GM08714 (cell line): ENCODE measurements around the gene HDAC9.

Experiments
- H3K4me3 ChIP-seq: fragments of 200-500 bp; sonication (Bioruptor generic); 2 replicates; pipeline ENCODE4 v1.5.1; 2014; ENCODE audit warnings: mild to moderate bottlenecking, low read length, inconsistent platforms
- ZNF274 ChIP-seq: IDR thresholded peaks from 2 replicates; pipeline ENCODE4 v1.6.1; 2012; ENCODE audit warnings: mild to moderate bottlenecking, low read depth, low read length

HDAC9 gene

DNA sequence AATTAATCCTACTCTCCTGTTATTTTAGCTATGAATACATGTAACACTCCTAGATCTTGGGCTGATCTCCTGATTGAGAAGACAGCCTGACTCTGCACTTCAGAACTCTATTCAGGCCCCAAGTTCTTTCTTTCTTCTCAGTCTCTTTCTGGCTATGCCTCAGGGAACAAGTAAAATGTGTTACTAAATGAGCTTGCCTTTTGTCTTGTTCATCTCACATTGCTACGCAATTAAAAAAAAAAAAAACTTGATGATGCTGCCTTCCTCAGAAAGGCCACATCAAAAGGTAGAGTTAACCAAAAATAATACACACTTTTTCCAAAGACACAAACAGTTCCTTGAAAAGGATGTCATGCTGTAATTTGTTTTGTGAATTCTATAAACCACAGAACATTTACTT, 363.8 kb downstream of the HDAC9 start:
- H3K4me3 ChIP-seq, result no peak overlapping the region
- TF ChIP-seq ZNF274, result no peak

GRCh38 chr7:18860221-18860620, 364.7 kb downstream of the HDAC9 start:
- H3K4me3 ChIP-seq, result no peak overlapping the region
- TF ChIP-seq ZNF274, result no peak

GRCh38 chr7:18861514-18862118, 366.1 kb downstream of the HDAC9 start:
- TF ChIP-seq ZNF274, result no peak
- H3K4me3 ChIP-seq, result no peak overlapping the region

DNA sequence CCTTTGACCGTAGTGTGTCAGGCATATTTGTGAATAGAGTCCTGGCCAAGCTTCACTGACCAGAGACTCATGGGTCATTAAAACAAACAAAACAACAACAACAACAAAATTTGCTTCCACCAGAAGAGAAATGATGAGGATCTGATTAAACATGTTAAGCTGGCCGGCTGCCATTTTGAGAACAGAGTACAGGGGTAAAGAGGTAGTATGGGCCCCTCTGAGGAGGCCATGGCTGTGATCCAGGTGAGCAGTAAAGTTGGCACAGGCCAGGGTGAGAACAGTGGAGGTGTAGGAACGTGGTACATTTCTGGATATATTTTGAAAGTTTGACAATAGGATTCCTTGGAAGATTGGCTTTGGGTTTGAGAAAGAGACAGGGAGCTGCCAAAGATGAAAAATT, 369.4 kb downstream of the HDAC9 start:
- no peak for TF ChIP-seq ZNF274
- no peak overlapping the region for H3K4me3 ChIP-seq

- no peak for TF ChIP-seq ZNF274
Observed at GRCh38 chr7:18866359-18867036, 370.9 kb downstream of the HDAC9 start.

DNA sequence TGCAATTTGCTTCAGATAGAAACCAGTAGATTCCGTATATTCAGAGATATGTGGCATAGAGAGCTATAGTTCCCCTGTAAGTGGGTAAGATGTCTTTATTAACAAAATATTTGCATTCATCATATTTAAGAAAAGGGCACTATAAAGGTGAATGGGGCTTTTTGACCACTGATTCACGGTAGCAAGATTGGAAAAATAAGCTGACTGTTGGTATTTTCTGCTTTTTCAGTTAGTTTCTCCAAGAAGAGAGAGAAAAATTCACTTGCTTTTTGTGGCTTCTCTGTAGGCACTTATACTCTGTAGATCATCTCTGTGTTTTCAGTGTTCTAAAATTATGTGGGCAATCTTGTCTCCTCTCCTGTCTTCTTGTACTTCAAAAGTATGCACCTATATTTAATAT, 376.8 kb downstream of the HDAC9 start:
- TF ChIP-seq ZNF274, result no peak
- H3K4me3 ChIP-seq, result no peak overlapping the region

More at GRCh38 chr7:18866359-18867036, 370.9 kb downstream of the HDAC9 start:
- no peak overlapping the region for H3K4me3 ChIP-seq

DNA sequence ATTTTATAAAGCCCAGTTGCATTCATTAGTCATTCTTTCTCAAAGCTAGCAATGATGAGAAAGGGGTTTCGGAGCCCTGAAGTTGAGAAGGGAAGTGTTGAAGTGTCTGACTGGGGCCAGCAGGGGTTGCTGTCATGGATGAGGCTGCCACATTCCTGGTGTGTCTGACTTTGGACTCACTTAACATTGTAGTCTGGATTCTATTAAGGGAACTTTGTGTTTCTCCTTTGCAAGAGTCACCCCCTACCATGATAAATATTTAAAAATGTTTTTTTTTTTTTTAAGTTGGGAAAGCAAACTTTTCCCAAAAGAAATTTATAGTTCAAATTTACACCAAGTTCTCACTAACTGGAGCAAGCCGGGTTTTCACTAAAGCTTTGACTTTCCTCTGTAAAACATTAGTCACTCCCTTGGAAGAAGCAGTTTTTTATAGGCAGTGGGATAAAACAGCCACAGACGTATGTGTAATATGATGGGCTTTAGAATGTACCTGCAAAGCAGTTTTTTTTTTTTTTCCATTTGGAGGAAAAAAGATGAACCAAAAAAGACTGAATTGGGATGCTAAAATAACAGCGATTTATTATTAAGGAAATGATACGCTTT, 378.3 kb downstream of the HDAC9 start:
- H3K4me3 ChIP-seq, result no peak overlapping the region
- TF ChIP-seq ZNF274, result no peak

GRCh38 chr7:18874880-18875279, 379.3 kb downstream of the HDAC9 start:
- no peak overlapping the region for H3K4me3 ChIP-seq
- TF ChIP-seq ZNF274, result no peak

- TF ChIP-seq ZNF274, result no peak
- H3K4me3 ChIP-seq, result no peak overlapping the region
Observed at GRCh38 chr7:18877874-18878273, 382.3 kb downstream of the HDAC9 start.

- TF ChIP-seq ZNF274, result no peak
- no peak overlapping the region for H3K4me3 ChIP-seq
Observed at GRCh38 chr7:18886832-18887231, 391.3 kb downstream of the HDAC9 start.

DNA sequence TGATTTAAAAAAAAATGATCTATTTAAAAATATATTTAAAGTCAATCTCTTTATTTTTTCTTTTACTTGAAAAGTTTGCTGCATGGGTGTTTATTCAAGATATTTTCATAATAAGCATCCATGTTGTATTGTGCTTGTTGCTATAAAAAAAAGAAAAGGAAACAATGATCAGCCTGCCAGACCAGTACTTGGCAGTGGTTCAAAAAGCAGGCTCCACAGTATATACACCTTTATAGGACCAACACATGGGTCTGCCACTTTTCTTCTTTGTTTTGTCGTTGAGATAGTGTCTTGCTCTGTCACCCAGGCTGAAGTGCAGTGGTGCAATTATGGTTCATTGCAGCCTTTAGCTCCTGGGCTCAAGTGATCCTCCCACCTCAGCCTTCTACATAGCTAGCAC, 393.9 kb downstream of the HDAC9 start:
- TF ChIP-seq ZNF274, result no peak
- H3K4me3 ChIP-seq, result no peak overlapping the region

DNA sequence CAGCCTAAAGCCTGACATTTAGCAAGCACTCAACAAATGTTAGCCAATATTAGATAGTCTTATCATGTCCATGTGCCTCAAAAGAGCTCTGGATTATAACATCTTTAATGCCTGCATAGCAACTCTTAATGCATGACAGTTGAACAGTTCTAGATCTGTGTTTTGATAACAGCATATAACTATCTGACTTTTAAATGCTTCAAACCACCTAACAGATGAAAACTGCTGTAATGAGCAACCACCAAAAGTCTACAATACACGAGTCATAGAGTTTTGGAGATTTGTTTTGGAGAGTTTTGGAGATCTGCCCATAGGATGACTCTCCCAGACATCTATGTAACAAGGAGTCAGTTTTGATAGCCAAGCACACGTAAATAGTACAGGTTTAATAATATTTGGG, 394.6 kb downstream of the HDAC9 start:
- no peak for TF ChIP-seq ZNF274
- H3K4me3 ChIP-seq, result no peak overlapping the region

DNA sequence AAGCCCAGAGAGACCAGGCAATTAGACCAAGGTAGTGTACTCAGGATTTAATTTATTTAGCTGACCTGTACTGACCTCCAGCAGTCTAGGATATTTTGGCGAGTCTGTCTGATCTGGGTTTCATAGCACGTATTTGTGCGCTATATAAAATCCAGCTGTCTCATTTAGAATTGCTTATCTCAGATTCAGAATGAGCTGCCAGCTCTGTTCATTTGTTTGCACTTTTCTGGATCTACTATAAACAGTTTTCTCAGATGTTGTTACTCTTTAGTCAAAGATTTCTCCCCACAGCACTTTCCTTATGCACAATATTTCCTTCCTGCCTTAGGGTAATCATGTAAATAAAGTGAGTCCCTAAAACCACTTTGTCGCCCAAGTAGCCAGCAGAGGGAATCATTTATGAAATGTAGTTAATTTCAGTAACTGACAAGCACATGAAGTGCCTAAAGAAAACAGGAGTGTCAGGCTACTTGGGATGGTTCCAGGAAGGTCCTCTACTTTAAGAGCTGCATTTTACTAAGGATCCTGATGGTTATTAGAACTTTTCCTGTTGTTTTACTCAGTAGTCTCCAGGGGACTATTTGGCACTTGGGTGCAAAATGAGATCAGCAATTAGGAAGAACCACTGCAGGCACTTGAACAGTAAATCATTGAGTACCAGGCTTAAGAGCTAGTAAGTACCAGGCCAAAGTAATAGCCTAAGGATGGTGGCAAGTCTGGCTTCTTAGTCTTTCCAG, 395.5 kb downstream of the HDAC9 start:
- TF ChIP-seq ZNF274, result no peak
- H3K4me3 ChIP-seq, result no peak overlapping the region

DNA sequence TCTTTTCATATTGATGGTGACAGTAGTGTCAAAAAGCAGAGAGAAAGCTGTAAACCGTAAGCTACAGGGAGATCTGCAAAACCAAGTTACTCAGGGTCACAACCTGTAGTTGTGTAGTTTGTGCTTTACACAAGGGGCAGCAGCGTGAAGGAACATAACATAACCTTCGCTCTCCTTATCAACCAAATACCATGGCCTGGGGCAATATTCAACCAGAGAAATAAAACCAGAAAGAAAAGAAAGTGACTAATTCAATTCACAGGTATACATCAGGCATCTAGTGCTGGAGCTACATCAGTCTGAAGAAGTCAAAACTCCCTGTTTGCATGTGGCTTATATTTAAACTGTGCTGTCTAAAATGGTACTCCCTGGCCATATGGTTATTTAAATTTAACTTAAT, 397.6 kb downstream of the HDAC9 start:
- no peak overlapping the region for H3K4me3 ChIP-seq
- TF ChIP-seq ZNF274, result no peak

DNA sequence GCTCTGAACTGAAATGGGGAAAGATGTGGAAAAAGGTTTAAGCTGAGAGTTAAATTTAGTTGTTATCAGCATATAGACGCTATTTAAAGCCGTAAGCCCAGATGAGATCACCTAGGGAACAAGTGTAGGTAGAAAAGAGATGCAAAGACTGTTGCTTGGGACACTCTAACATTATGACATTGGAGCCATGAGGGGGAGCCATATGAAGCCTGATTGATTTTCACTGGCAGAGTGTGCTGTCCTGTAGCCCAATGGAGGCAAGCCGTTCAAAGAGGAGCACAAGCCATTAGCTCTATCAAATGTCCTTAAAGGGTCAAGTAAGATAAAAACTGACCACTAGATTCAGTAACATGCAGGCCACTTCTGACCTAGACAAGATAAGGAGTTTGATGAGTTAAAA, 398.6 kb downstream of the HDAC9 start:
- H3K4me3 ChIP-seq, result no peak overlapping the region
- no peak for TF ChIP-seq ZNF274
